Kidney epithelial cell (primary cell): ENCODE data around the gene COA3. TPM values are rescaled to one million over a fixed set of nuclear protein-coding genes. Genes with fewer than 3 reads are reported as not detected.

ENCODE experiments used
- DNase-seq: peaks from one replicate; pipeline ENCODE4 v3.0.0-alpha.2; 2010; ENCODE audit warnings: low read depth
- H3K27me3 ChIP-seq: 2 replicates; pipeline ENCODE4 v1.6.0; 2011; ENCODE audit warnings: low read length; ENCODE audit not compliant: control insufficient read depth, insufficient read depth
- H3K36me3 ChIP-seq: 2 replicates; pipeline ENCODE4 v1.5.1; 2011; ENCODE audit warnings: low read length; ENCODE audit not compliant: control insufficient read depth, insufficient read depth
- H3K4me3 ChIP-seq: 2 replicates; pipeline ENCODE4 v1.5.1; 2011; ENCODE audit warnings: low read depth, mild to moderate bottlenecking, control low read depth, low read length
- total RNA-seq: library from RNA; depleted of rRNA; stranded (reverse); fragments of >200 nt; gene quantifications from 2 replicates; pipeline ENCODE4 v1.2.3, GENCODE V29; 2015
- TF ChIP-seq, protein P1 (sequence below): IDR thresholded peaks from 2 replicates; pipeline ENCODE4 v1.5.1; 2011; ENCODE audit warnings: mild to moderate bottlenecking, moderate library complexity, low read length, control low read depth, inconsistent platforms; ENCODE audit not compliant: insufficient read depth, poor library complexity, severe bottlenecking

The COA3 gene
- total RNA-seq, 1 donor from 2014 or later, result 48.3 TPM

DNA sequence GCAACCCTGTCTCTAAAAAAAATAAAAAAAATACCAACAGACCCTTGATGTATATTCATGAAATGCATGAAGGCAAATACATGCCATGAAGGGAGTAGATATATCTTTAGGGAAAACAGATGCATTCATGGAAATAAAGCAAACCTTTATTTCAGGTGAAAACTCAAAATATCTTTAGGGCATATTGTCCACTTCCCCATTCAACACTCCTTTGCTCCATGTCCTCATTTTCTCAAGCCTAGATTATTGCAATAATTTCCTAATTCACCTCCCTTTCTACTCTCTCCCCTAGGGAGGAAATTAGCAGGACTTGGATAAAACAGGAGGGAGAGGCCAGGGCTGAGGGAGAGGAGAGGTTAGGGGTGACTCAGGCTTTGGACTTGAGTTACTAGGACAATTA, 31.0 kb downstream of the COA3 start:
- TF ChIP-seq, protein P1, sequence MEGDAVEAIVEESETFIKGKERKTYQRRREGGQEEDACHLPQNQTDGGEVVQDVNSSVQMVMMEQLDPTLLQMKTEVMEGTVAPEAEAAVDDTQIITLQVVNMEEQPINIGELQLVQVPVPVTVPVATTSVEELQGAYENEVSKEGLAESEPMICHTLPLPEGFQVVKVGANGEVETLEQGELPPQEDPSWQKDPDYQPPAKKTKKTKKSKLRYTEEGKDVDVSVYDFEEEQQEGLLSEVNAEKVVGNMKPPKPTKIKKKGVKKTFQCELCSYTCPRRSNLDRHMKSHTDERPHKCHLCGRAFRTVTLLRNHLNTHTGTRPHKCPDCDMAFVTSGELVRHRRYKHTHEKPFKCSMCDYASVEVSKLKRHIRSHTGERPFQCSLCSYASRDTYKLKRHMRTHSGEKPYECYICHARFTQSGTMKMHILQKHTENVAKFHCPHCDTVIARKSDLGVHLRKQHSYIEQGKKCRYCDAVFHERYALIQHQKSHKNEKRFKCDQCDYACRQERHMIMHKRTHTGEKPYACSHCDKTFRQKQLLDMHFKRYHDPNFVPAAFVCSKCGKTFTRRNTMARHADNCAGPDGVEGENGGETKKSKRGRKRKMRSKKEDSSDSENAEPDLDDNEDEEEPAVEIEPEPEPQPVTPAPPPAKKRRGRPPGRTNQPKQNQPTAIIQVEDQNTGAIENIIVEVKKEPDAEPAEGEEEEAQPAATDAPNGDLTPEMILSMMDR, result no peak

GRCh38 chr17:42766124-42766523, 32.4 kb downstream of the COA3 start:
- DNase-seq, result no peak
- Histone ChIP-seq H3K36me3 (no peaks in the 10 kb centered on the region), H3K4me3 (no peak overlapping the region), H3K27me3 (peaks cover 10% of the 10 kb centered on the region)
- TF ChIP-seq, protein P1, result no peak

More for the DNA sequence above, 31.0 kb downstream of the COA3 start:
- no peaks in the 10 kb centered on the region for H3K27me3 ChIP-seq
- no peak for DNase-seq
- H3K4me3 ChIP-seq, result no peak overlapping the region
- H3K36me3 ChIP-seq, result no peaks in the 10 kb centered on the region

DNA sequence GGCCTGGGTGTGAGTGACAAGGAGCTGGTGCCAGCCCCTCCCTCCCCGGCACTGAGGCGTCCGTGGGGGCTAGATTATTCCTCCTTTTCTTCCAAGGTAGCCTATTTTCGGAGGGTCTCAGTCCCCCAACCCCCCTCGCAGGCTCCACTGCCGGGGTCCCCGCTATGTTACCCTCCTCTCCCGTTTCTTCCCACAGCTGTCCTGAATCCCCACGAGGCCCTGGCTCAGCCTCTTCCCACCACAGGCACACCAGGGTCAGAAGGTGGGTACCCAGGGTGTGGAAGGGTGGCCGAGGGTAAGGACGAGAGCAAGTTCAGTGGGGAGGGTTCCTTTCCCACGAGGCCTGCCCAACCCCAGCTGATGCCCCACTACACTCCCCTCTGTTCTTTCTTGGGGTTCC, 36.9 kb downstream of the COA3 start:
- Histone ChIP-seq H3K4me3 (peak overlapping the region; percentile 32), H3K27me3 (peaks cover 26% of the 10 kb centered on the region), H3K36me3 (no peaks in the 10 kb centered on the region)
- no peak for DNase-seq
- TF ChIP-seq, protein P1, result no peak

GRCh38 chr17:42760652-42761581, 37.6 kb downstream of the COA3 start, which contains the start of gene RAMP2:
Gene RAMP2 (plus strand): TSS chr17:42761227. CDS start chr17:42761262, 35 bp downstream.
- no peaks in the 10 kb centered on the region for H3K36me3 ChIP-seq
- peaks cover 26% of the 10 kb centered on the region for H3K27me3 ChIP-seq
- no peak for DNase-seq
- H3K4me3 ChIP-seq, result peak within 1 kb of the TSS; percentile 32
- TF ChIP-seq, protein P1, result no peak

GRCh38 chr17:42759982-42760651, 38.4 kb downstream of the COA3 start:
- Histone ChIP-seq H3K4me3 (no peak overlapping the region), H3K36me3 (no peaks in the 10 kb centered on the region), H3K27me3 (peaks cover 26% of the 10 kb centered on the region)
- no peak for DNase-seq
- TF ChIP-seq, protein P1, result no peak
